Glutamatergic neuron (in vitro differentiated cells): Measurements from ENCODE around the gene ITPKB. TPM values are rescaled to one million over a fixed set of nuclear protein-coding genes. Genes with fewer than 3 reads are reported as not detected.
A peak's percentile ranks its signal among the peaks of the same experiment; 100 is the strongest.

Source experiments
- DNase-seq: peaks from one replicate; pipeline ENCODE4 v3.0.0; 2022
- H3K27ac Mint-ChIP-seq: one replicate; pipeline ENCODE4 v1.8.0; 2020; ENCODE audit warnings: mild to moderate bottlenecking, mixed read lengths, inconsistent platforms; ENCODE audit not compliant: unreplicated experiment
- H3K27me3 Mint-ChIP-seq: one replicate; pipeline ENCODE4 v1.8.0; 2020; ENCODE audit warnings: mild to moderate bottlenecking, moderate library complexity, mixed read lengths, inconsistent platforms; ENCODE audit not compliant: unreplicated experiment
- H3K36me3 Mint-ChIP-seq: one replicate; pipeline ENCODE4 v1.8.0; 2020; ENCODE audit warnings: mild to moderate bottlenecking, mixed read lengths, inconsistent platforms; ENCODE audit not compliant: unreplicated experiment
- H3K4me1 Mint-ChIP-seq: one replicate; pipeline ENCODE4 v1.8.0; 2020; ENCODE audit warnings: mild to moderate bottlenecking, low read depth, mixed read lengths, inconsistent platforms; ENCODE audit not compliant: unreplicated experiment
- H3K4me3 Mint-ChIP-seq: one replicate; pipeline ENCODE4 v1.8.0; 2020; ENCODE audit warnings: mild to moderate bottlenecking, mixed read lengths, inconsistent platforms; ENCODE audit not compliant: unreplicated experiment
- H3K9me3 Mint-ChIP-seq: one replicate; pipeline ENCODE4 v1.8.0; 2020; ENCODE audit warnings: mild to moderate bottlenecking, moderate library complexity, mixed read lengths, inconsistent platforms; ENCODE audit not compliant: unreplicated experiment
- CTCF ChIP-seq: fragments of 200-600 bp; sonication (generic); IDR thresholded peaks from one replicate; pipeline ENCODE4 v1.5.0; 2021; ENCODE audit not compliant: partially characterized antibody, unreplicated experiment
- total RNA-seq: library from RNA; stranded (reverse); fragmentation: NEBNext Ultra II Directional; extraction: Animal tissue kit (Norgen Biotek cat#: 25700); gene quantifications from one replicate; pipeline ENCODE4 v1.2.1, GENCODE V29; 2021; ENCODE audit not compliant: unreplicated experiment

The ITPKB gene
- total RNA-seq, 1 donor from 2014 or later: 0.34 TPM

GRCh38 chr1:226679853-226680516 lies 59.1 kb downstream of the ITPKB start:
- H3K4me3 Mint-ChIP-seq: peak overlapping the region; percentile 72
- peak; percentile 67 for DNase-seq
- H3K27ac Mint-ChIP-seq: peak overlapping the region; percentile 14
- H3K27me3 Mint-ChIP-seq: peaks cover 12% of the 10 kb centered on the region
- TF ChIP-seq CTCF: no peak
- H3K4me1 Mint-ChIP-seq: peaks cover 30% of the 10 kb centered on the region
- no peaks in the 10 kb centered on the region for H3K36me3 Mint-ChIP-seq
- H3K9me3 Mint-ChIP-seq: peaks cover 9% of the 10 kb centered on the region

DNA sequence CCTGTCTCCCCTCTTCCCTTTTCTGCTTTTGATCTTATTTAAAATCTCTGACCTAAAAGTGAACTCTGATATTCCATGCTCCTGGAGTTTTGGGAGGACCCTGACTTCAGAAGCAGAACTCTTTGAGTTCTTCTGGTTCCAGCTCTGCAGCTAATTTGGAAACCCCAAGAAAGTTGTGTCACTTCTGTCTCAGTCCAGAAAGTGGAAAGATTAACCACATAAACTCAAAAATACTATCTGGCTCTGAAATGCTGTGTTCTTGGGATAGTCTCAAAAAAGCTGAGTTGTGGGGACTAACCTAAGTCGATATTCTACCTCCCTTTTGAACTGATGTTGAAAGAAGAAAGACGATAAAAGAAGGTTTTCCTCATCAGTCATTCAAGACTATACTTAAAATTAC lies 59.8 kb downstream of the ITPKB start:
- Mint-ChIP-seq H3K4me1 (peaks cover 30% of the 10 kb centered on the region), H3K27ac (no peak overlapping the region), H3K9me3 (peaks cover 9% of the 10 kb centered on the region), H3K36me3 (no peaks in the 10 kb centered on the region), H3K27me3 (peaks cover 12% of the 10 kb centered on the region), H3K4me3 (no peak overlapping the region)
- no peak for DNase-seq
- TF ChIP-seq CTCF: no peak

DNA sequence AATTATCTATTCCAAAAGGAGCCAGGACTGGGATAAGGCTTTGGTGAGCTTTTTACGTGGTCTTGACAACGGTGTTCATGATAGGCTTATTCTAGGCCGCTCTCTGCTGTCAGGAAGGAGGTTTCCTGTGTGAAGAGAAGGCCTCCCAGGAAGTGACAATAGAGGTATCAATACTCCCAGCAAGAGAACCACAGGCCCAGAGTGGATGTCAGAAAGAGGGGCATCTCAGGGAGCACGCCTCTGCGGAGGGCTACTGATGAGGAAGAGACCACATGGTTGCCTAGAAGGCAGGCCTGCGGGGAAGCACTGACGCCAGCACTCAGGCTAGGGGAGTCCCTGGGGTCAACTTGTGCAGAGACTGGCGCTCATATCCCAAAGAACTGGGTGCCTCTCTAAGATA lies 60.4 kb downstream of the ITPKB start:
- DNase-seq: no peak
- Mint-ChIP-seq H3K36me3 (no peaks in the 10 kb centered on the region), H3K27ac (no peak overlapping the region)

DNA sequence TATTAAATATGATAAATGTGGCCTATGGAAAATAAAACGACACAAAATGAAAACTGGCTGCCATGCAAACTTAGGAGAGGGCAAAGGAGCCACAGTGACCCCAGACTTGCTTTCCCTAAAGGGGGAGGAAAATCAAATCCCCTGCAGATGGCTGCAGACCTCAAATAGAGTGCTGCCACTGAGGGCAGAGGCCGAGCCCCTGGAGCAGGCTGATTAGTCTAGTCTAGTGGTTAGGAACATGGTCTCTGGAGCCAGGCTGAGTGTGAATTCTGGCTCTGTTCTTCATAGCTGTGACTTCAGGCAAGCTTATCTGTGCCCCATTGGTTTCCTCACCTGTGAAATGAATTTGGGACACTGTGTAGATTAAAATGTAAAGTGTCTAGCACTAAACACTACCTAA lies 60.8 kb downstream of the ITPKB start:
- peaks cover 20% of the 10 kb centered on the region for H3K4me1 Mint-ChIP-seq

More for the DNA sequence above, 60.4 kb downstream of the ITPKB start:
- Mint-ChIP-seq H3K4me1 (peaks cover 25% of the 10 kb centered on the region), H3K9me3 (peaks cover 6% of the 10 kb centered on the region), H3K4me3 (no peak overlapping the region), H3K27me3 (peaks cover 12% of the 10 kb centered on the region)
- TF ChIP-seq CTCF: no peak

More for the DNA sequence above, 60.8 kb downstream of the ITPKB start:
- Mint-ChIP-seq H3K4me3 (no peak overlapping the region), H3K27ac (no peak overlapping the region), H3K27me3 (peaks cover 11% of the 10 kb centered on the region), H3K36me3 (no peaks in the 10 kb centered on the region), H3K9me3 (peaks cover 3% of the 10 kb centered on the region)
- DNase-seq: no peak
- TF ChIP-seq CTCF: no peak
